ENCODE measurements around the gene IGF1R.
"Not testable (repeated sequence)": the region's sequence is repeated elsewhere in the genome, so short reads cannot be mapped to it uniquely, and the experiment has no call there.

Gene IGF1R

GRCh38 chr15:98997755-98998154 lies 349.4 kb downstream of the IGF1R start:
- DNase-seq (ENCODE audit: low read depth), result no peak

DNA sequence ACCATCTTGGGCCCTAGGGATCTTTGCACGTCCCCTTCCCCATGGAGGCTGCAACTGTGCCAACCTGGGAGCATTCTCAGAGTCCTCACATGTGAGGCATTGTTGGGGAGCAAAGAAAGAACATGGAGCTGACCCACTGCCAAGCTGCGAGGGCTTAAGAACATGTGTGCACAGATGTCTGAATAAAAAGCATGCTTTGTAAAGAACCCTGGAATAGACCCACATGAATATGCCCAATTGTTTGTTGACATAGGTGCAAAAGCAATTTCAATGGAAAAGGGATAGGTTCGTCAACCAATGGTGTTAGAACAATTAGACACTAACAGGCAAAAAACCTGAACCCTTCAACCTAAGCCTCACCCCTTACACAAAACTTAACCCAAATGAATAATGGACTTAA lies 349.9 kb downstream of the IGF1R start:
- DNase-seq (ENCODE audit: low read depth), result no peak

GRCh38 chr15:98999233-98999632 lies 350.9 kb downstream of the IGF1R start:
- no peak for DNase-seq (ENCODE audit: low read depth)

- DNase-seq (ENCODE audit: low read depth), result no peak
Measured at GRCh38 chr15:99002226-99002625, 353.9 kb downstream of the IGF1R start.

- not testable (repeated sequence) for DNase-seq (ENCODE audit: low read depth)
Measured at GRCh38 chr15:99003317-99003716, 355.0 kb downstream of the IGF1R start.

GRCh38 chr15:99004998-99005974 lies 356.9 kb downstream of the IGF1R start:
- not testable (repeated sequence) for DNase-seq (ENCODE audit: low read depth)

GRCh38 chr15:99006146-99006545 lies 357.8 kb downstream of the IGF1R start:
- no peak for DNase-seq (ENCODE audit: low read depth)

GRCh38 chr15:99006904-99007495 lies 358.7 kb downstream of the IGF1R start:
- DNase-seq (ENCODE audit: low read depth), result no peak

DNA sequence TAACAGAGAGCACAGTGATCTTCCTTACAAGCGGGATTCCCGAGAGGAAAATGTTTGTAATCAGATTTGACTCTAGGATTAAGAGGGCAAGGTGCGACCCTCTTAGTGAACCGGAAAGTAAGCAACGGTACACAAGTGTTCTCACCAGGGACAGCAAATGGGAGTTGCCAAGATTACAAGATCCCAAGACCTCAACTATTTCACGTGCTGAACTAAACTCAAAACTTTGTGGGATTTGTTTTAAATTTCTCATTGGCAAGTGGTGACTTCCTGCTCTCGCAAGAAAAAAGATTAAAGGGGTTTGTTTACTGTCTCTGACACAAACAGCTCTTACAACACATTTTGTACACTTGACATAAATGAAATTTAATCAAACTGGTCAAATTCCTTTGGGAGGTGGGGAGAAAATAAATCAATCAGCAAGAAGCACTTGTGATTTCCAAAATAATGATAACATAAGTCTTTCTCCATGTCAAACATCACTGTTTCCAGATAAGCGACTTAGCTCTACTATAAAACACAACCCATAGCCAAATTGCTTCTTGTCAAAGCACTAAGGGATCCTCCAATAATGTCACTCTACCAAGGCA lies 361.5 kb downstream of the IGF1R start:
- no peak for DNase-seq (ENCODE audit: low read depth)

DNA sequence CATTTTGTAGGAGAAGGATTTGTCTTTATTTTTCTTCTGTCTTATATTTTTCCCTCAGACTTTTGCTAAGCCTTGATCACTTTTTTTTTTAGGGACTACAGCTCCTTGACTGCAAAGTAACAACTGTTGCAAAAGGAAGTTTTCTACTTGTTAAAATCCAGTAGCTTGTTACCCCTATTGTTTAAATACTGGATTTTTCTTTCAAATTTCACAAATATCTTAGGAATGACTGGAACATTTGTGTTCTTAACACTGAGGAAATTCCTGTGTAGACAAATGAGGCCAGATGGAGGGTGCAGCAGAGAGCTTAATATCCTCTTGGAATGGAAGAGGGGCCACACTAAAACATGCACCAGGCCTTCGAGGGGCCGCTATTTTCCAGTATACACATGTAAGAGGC lies 362.4 kb downstream of the IGF1R start:
- DNase-seq (ENCODE audit: low read depth), result no peak

Data from stimulated activated CD8-positive, alpha-beta memory T cell treated with anti-CD3 and anti-CD28 coated beads, Interleukin-15, amount 100 ng/mL, for 1 hour (primary cell).